ENCODE data around the gene FGF22.
A peak's percentile ranks its signal among the peaks of the same experiment; 100 is the strongest.

GRCh38 chr19:610801-611480 is 28.7 kb upstream of the FGF22 start:
- TF ChIP-seq GATA2 (IDR thresholded peaks at IDR 0.05; ENCODE audit: low read depth, low read length) = peak; percentile 78
- no peak for TF ChIP-seq GATA3 (IDR thresholded peaks at IDR 0.05; ENCODE audit: low read depth, low read length)

Measured in SH-SY5Y (cell line).